HepG2 (cell line): ENCODE results near the gene MST1R. TPM values are rescaled to one million over a fixed set of nuclear protein-coding genes. Genes with fewer than 3 reads are reported as not detected.
A peak's percentile ranks its signal among the peaks of the same experiment; 100 is the strongest.

Experiments used
- EP300 ChIP-seq, 3 experiments: sonication (generic) in 1 of 3; formaldehyde crosslinking in 1 of 3; IDR thresholded peaks; 2 replicates each; pipeline versions ENCODE4 v1.5.1 to v1.6.1; 2011 to 2020; ENCODE audit warnings: low read depth in 2 of 3, low read length in 2 of 3, borderline replicate concordance in 1 of 3, improper control_type of control experiment in 1 of 3, mild to moderate bottlenecking in 1 of 3, missing genetic modification reagents in 1 of 3, moderate library complexity in 1 of 3
- FOXA3 ChIP-seq: IDR thresholded peaks from 2 replicates; pipeline ENCODE4 v1.6.1; 2016; ENCODE audit warnings: missing genetic modification reagents, missing compliant biosample characterization
- HHEX ChIP-seq: IDR thresholded peaks from 2 replicates; pipeline ENCODE4 v1.6.1; 2016; ENCODE audit warnings: control low read depth
- HMG20A ChIP-seq: IDR thresholded peaks from 2 replicates; pipeline ENCODE4 v1.6.1; 2016; ENCODE audit warnings: borderline replicate concordance
- ISL2 ChIP-seq: sonication (generic); formaldehyde crosslinking; IDR thresholded peaks from 2 replicates; pipeline ENCODE4 v1.5.0; 2020; ENCODE audit warnings: missing genetic modification reagents
- MIER3 ChIP-seq: IDR thresholded peaks from 2 replicates; pipeline ENCODE4 v1.6.1; 2016; ENCODE audit warnings: missing compliant biosample characterization, borderline replicate concordance
- MXI1 ChIP-seq: IDR thresholded peaks from 3 replicates; pipeline ENCODE4 v1.6.1; 2012; ENCODE audit warnings: low read depth, low read length, inconsistent platforms, borderline replicate concordance
- USF2 ChIP-seq, 2 experiments: sonication (generic) in 1 of 2; formaldehyde crosslinking in 1 of 2; IDR thresholded peaks; 2 replicates each; pipeline versions ENCODE4 v1.5.1 to v1.6.1; 2011 to 2020; ENCODE audit warnings: borderline replicate concordance in 1 of 2, low read depth in 1 of 2, low read length in 1 of 2, mild to moderate bottlenecking in 1 of 2, missing genetic modification reagents in 1 of 2, moderate library complexity in 1 of 2
- XBP1 ChIP-seq: sonication (generic); formaldehyde crosslinking; IDR thresholded peaks from 2 replicates; pipeline ENCODE4 v1.5.0; 2020; ENCODE audit warnings: missing genetic modification reagents
- ZFP36L1 ChIP-seq: sonication (generic); formaldehyde crosslinking; IDR thresholded peaks from 2 replicates; pipeline ENCODE4 v1.8.0; 2022; ENCODE audit warnings: mild to moderate bottlenecking, missing genetic modification reagents, moderate library complexity
- polyA plus RNA-seq, 8 experiments: library from polyadenylated mRNA; depleted of rRNA in 3 of 8; stranded (reverse) in 7 of 8; unstranded in 1 of 8; fragments of >200 nt; fragmentation: Illumina TruSeq in 4 of 8; extraction: Trizol in 4 of 8; gene quantifications; 2 replicates each; pipeline versions ENCODE4 v1.2.1 to v1.2.3, GENCODE V29; 2011 to 2016; ENCODE audit warnings: low read depth in 4 of 8, missing spikeins in 1 of 8, mixed read lengths in 1 of 8; ENCODE audit not compliant: insufficient read depth in 1 of 8
- total RNA-seq, 5 experiments: library from RNA; depleted of rRNA; stranded (reverse); fragments of >200 nt; fragmentation: Illumina TruSeq; extraction: Trizol; gene quantifications; 2 replicates each; pipeline ENCODE4 v1.2.3, GENCODE V29; 2016; ENCODE audit warnings: low read depth in 1 of 5
- TF ChIP-seq, protein P1 (sequence below): sonication (generic); formaldehyde crosslinking; IDR thresholded peaks from 2 replicates; pipeline ENCODE4 v1.5.0; 2020; ENCODE audit warnings: mild to moderate bottlenecking, missing genetic modification reagents, borderline replicate concordance
- TF ChIP-seq, protein P2 (sequence below): sonication (generic); formaldehyde crosslinking; conservative IDR thresholded peaks from 2 replicates; pipeline ENCODE4 v1.8.0; 2022; ENCODE audit warnings: missing genetic modification reagents
- TF ChIP-seq, protein P3 (sequence below): sonication (generic); formaldehyde crosslinking; IDR thresholded peaks from 2 replicates; pipeline ENCODE4 v1.9.0; 2021; ENCODE audit warnings: missing genetic modification reagents, mild to moderate bottlenecking, borderline replicate concordance
- TF ChIP-seq, protein P4 (sequence below): IDR thresholded peaks from 2 replicates; pipeline ENCODE4 v1.6.1; 2016

MST1R gene
- total and polyA plus RNA-seq, 2 of the 13 experiments (the other 11 are each of a cell fraction or from before 2014, with no cell fraction given): 0.11 to 0.77 TPM

DNA sequence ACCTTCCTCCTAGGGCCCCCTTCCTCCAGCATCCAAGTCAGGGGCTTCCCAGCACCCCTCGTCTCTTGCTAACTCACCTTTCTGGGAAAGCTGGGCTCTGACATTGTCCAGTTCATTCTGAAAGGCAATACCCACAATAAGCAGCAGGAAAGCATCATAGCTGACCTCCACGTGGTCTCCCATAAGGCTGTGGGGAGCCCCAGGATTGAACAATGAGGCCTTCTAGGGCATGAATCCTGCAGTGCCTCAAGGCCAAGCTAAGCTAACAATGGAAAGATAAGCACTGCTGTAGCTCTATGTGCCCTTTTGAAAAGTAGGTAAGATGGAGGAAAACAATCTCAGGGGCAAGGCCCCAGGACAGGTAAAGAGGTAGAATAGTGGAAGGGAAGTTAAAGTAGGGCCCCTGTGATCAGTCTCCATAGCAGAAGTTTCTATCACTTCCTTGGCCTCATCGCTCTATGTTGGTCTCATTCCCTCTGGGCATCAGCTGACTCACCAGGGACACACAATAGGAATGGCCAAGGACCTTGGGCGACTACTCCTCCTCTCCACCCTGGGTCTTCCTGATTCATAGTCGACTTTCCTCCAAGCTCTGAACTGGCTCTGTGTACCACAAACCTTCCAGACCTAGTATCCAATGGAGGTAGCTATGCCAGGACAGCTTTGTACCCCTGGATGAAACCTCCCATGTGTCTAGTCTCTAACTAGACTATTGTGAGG is 59.0 kb downstream of the MST1R start (continued):
- TF ChIP-seq USF2 (IDR thresholded peaks at IDR 0.05; ENCODE audit: low read depth, low read length): peak; percentile 38; the same call in 1 of the 2 replicates
- TF ChIP-seq USF2 (CRISPR knock-in tag; IDR thresholded peaks at IDR 0.05; ENCODE audit: borderline replicate concordance): peak; percentile 77; the same call in 1 of the 2 replicates
- peak; percentile 68 for TF ChIP-seq FOXA3 (CRISPR knock-in tag)
- TF ChIP-seq ZFP36L1 (CRISPR knock-in tag): no peak
- TF ChIP-seq HHEX (CRISPR knock-in tag): no peak
- TF ChIP-seq MIER3: no peak; the same call in 1 of the 2 replicates
- TF ChIP-seq, protein P1, sequence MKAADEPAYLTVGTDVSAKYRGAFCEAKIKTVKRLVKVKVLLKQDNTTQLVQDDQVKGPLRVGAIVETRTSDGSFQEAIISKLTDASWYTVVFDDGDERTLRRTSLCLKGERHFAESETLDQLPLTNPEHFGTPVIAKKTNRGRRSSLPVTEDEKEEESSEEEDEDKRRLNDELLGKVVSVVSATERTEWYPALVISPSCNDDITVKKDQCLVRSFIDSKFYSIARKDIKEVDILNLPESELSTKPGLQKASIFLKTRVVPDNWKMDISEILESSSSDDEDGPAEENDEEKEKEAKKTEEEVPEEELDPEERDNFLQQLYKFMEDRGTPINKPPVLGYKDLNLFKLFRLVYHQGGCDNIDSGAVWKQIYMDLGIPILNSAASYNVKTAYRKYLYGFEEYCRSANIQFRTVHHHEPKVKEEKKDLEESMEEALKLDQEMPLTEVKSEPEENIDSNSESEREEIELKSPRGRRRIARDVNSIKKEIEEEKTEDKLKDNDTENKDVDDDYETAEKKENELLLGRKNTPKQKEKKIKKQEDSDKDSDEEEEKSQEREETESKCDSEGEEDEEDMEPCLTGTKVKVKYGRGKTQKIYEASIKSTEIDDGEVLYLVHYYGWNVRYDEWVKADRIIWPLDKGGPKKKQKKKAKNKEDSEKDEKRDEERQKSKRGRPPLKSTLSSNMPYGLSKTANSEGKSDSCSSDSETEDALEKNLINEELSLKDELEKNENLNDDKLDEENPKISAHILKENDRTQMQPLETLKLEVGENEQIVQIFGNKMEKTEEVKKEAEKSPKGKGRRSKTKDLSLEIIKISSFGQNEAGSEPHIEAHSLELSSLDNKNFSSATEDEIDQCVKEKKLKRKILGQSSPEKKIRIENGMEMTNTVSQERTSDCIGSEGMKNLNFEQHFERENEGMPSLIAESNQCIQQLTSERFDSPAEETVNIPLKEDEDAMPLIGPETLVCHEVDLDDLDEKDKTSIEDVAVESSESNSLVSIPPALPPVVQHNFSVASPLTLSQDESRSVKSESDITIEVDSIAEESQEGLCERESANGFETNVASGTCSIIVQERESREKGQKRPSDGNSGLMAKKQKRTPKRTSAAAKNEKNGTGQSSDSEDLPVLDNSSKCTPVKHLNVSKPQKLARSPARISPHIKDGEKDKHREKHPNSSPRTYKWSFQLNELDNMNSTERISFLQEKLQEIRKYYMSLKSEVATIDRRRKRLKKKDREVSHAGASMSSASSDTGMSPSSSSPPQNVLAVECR (CRISPR knock-in tag): peak; percentile 46; the same call in 1 of the 2 replicates
- TF ChIP-seq, protein P2, sequence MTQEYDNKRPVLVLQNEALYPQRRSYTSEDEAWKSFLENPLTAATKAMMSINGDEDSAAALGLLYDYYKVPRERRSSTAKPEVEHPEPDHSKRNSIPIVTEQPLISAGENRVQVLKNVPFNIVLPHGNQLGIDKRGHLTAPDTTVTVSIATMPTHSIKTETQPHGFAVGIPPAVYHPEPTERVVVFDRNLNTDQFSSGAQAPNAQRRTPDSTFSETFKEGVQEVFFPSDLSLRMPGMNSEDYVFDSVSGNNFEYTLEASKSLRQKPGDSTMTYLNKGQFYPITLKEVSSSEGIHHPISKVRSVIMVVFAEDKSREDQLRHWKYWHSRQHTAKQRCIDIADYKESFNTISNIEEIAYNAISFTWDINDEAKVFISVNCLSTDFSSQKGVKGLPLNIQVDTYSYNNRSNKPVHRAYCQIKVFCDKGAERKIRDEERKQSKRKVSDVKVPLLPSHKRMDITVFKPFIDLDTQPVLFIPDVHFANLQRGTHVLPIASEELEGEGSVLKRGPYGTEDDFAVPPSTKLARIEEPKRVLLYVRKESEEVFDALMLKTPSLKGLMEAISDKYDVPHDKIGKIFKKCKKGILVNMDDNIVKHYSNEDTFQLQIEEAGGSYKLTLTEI (CRISPR knock-in tag): no peak
- peak; percentile 49; the same call in 1 of the 3 replicates for TF ChIP-seq MXI1
- peak in 1 of 2 experiments; percentile 50; a peak in 2 of 4 replicates for TF ChIP-seq EP300 (IDR thresholded peaks at IDR 0.05; ENCODE audit: low read depth in 2 of 2, low read length in 2 of 2)
- TF ChIP-seq EP300 (CRISPR knock-in tag; IDR thresholded peaks at IDR 0.05; ENCODE audit: borderline replicate concordance): peak; percentile 49
- TF ChIP-seq, protein P3, sequence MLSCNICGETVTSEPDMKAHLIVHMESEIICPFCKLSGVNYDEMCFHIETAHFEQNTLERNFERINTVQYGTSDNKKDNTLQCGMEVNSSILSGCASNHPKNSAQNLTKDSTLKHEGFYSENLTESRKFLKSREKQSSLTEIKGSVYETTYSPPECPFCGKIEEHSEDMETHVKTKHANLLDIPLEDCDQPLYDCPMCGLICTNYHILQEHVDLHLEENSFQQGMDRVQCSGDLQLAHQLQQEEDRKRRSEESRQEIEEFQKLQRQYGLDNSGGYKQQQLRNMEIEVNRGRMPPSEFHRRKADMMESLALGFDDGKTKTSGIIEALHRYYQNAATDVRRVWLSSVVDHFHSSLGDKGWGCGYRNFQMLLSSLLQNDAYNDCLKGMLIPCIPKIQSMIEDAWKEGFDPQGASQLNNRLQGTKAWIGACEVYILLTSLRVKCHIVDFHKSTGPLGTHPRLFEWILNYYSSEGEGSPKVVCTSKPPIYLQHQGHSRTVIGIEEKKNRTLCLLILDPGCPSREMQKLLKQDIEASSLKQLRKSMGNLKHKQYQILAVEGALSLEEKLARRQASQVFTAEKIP (CRISPR knock-in tag): no peak
- TF ChIP-seq XBP1: no peak
- TF ChIP-seq, protein P4, sequence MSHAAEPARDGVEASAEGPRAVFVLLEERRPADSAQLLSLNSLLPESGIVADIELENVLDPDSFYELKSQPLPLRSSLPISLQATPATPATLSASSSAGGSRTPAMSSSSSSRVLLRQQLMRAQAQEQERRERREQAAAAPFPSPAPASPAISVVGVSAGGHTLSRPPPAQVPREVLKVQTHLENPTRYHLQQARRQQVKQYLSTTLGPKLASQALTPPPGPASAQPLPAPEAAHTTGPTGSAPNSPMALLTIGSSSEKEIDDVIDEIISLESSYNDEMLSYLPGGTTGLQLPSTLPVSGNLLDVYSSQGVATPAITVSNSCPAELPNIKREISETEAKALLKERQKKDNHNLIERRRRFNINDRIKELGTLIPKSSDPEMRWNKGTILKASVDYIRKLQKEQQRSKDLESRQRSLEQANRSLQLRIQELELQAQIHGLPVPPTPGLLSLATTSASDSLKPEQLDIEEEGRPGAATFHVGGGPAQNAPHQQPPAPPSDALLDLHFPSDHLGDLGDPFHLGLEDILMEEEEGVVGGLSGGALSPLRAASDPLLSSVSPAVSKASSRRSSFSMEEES (CRISPR knock-in tag): 0 out of 2 replicates have a peak, but pooled peaks have one; percentile 29
- peak; percentile 44; the same call in 1 of the 2 replicates for TF ChIP-seq ISL2
- peak; percentile 33; the same call in 1 of the 2 replicates for TF ChIP-seq HMG20A
